ENCODE data around the gene ACO1.

The ACO1 gene

GRCh38 chr9:32502464-32502863 lies 118.0 kb downstream of the ACO1 start:
- DNase-seq, result no peak

GRCh38 chr9:32503008-32503407 lies 118.6 kb downstream of the ACO1 start:
- no peak for DNase-seq

Data from NCI-H82 (cell line).